Peyer's patch (tissue), 4 donors: ENCODE measurements around the gene GPS1.

ENCODE experiments used
- POLR2A ChIP-seq, 2 donors: fragments of 450-650 bp; IDR thresholded peaks; one replicate each; pipeline ENCODE4 v1.5.1; 2017; ENCODE audit warnings: antibody characterized with exemption in 2 of 2, mild to moderate bottlenecking in 2 of 2, moderate library complexity in 2 of 2
- TF ChIP-seq, protein P1 (sequence below), 6 experiments: fragments of 450-650 bp in 4 of 6; fragments of 200-600 bp in 2 of 6; sonication (generic) in 1 of 6; IDR thresholded peaks; one replicate each; pipeline ENCODE4 v1.5.1; 2017 to 2019; ENCODE audit warnings: antibody characterized with exemption in 6 of 6, mild to moderate bottlenecking in 3 of 6, moderate library complexity in 1 of 6

DNA sequence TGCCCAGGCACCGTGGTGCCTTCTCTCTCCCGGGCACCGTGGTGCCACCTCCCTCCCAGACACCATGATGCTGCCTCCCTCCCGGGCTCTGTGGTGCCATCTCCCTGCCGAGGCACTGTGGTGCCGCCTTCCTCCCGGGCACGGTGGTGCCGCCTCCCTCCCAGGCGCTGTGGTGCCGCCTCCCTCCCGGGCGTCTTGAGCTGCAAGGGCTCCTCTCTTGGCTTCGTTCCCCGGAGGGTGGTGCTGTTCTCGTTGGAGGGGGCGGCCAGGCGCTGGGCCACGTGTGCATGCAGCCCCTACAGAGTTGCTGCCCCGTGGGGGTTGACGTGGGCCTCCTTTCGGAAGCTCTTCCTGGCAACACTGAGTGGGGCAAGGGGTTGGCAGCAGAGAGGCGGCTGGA, 37.3 kb upstream of the GPS1 start:
- TF ChIP-seq, protein P1, sequence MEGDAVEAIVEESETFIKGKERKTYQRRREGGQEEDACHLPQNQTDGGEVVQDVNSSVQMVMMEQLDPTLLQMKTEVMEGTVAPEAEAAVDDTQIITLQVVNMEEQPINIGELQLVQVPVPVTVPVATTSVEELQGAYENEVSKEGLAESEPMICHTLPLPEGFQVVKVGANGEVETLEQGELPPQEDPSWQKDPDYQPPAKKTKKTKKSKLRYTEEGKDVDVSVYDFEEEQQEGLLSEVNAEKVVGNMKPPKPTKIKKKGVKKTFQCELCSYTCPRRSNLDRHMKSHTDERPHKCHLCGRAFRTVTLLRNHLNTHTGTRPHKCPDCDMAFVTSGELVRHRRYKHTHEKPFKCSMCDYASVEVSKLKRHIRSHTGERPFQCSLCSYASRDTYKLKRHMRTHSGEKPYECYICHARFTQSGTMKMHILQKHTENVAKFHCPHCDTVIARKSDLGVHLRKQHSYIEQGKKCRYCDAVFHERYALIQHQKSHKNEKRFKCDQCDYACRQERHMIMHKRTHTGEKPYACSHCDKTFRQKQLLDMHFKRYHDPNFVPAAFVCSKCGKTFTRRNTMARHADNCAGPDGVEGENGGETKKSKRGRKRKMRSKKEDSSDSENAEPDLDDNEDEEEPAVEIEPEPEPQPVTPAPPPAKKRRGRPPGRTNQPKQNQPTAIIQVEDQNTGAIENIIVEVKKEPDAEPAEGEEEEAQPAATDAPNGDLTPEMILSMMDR (IDR thresholded peaks at IDR 0.05) = peak in 2 of 6 experiments; percentile 22 to 31
- TF ChIP-seq POLR2A (IDR thresholded peaks at IDR 0.05) = no peak
